ENCODE data around the gene PLA2G4E. TPM values are rescaled to one million over a fixed set of nuclear protein-coding genes. Genes with fewer than 3 reads are reported as not detected.

PLA2G4E gene
- total and polyA plus RNA-seq, 11 donors, result 0.01 to 1.1 (median 0.05) TPM; not detected in 6

GRCh38 chr15:41978534-41978933 lies 42.3 kb downstream of the PLA2G4E start:
- intact Hi-C loops (cut with DNase I), result loop anchor here in 1 of 10 donors (10.0 kb wide), 1 partner anchor 154 kb away; the partner anchor contains the start of gene JMJD7
- ATAC-seq (no peak), DNase-seq (no peak)
- H3K4me3 ChIP-seq, result no peak overlapping the region
- WGBS, 4 donors, result 84 to 92% (median 89%) methylated on average over 4 of the region's 4 CpGs
- H3K9me3 ChIP-seq, result no peaks in the 10 kb centered on the region
- no peak for TF ChIP-seq POLR2A (IDR thresholded peaks at IDR 0.05)
- H3K27ac ChIP-seq, result no peak overlapping the region
- no peaks in the 10 kb centered on the region for H3K27me3 ChIP-seq
- H3K36me3 ChIP-seq, result no peaks in the 10 kb centered on the region
- H3K4me1 ChIP-seq, result peaks cover 0 to 30% (median 9%) of the 10 kb centered on the region in 12 donors

- intact Hi-C loops (cut with DNase I), result loop anchor here in 1 of 10 donors (10.0 kb wide), 1 partner anchor 153 kb away; the partner anchor contains the start of gene JMJD7
- H3K27ac ChIP-seq, result no peak overlapping the region
- H3K4me3 ChIP-seq, result no peak overlapping the region
- TF ChIP-seq CTCF (IDR thresholded peaks at IDR 0.05) (no peak), POLR2A (IDR thresholded peaks at IDR 0.05) (no peak)
- H3K27me3 ChIP-seq, result no peaks in the 10 kb centered on the region
- DNase-seq (no peak), ATAC-seq (no peak)
- H3K4me1 ChIP-seq, result peaks cover 0 to 35% (median 11%) of the 10 kb centered on the region in 12 donors
- no peaks in the 10 kb centered on the region for H3K36me3 ChIP-seq
- H3K9me3 ChIP-seq, result no peaks in the 10 kb centered on the region
- 86 to 88% (median 87%) methylated on average over 6 of the region's 6 CpGs for WGBS, 4 donors
Measured at GRCh38 chr15:41977757-41978383, 43.0 kb downstream of the PLA2G4E start.

- Histone ChIP-seq H3K9me3 (no peaks in the 10 kb centered on the region), H3K4me1 (peaks cover 0 to 24% (median 14%) of the 10 kb centered on the region in 12 donors), H3K27me3 (no peaks in the 10 kb centered on the region), H3K36me3 (no peaks in the 10 kb centered on the region), H3K4me3 (no peak overlapping the region), H3K27ac (no peak overlapping the region)
- no peak for TF ChIP-seq CTCF (IDR thresholded peaks at IDR 0.05)
- no peak for TF ChIP-seq POLR2A (IDR thresholded peaks at IDR 0.05)
- intact Hi-C loops (cut with DNase I), result loop anchor here in 1 of 10 donors (10.0 kb wide), 1 partner anchor 151 kb away; the partner anchor contains the start of gene JMJD7
- ATAC-seq, result no peak
- no peak for DNase-seq
- 66 to 73% (median 72%) methylated on average over 2 of the region's 2 CpGs for WGBS, 4 donors
Measured at GRCh38 chr15:41975669-41976068, 45.2 kb downstream of the PLA2G4E start.

GRCh38 chr15:41974041-41974440 lies 46.8 kb downstream of the PLA2G4E start:
- TF ChIP-seq POLR2A (IDR thresholded peaks at IDR 0.05), result no peak
- no peak for TF ChIP-seq CTCF (IDR thresholded peaks at IDR 0.05)
- 91 to 99% (median 97%) methylated on average over 1 of the region's 1 CpG for WGBS, 4 donors
- ATAC-seq, result no peak
- Histone ChIP-seq H3K27ac (no peak overlapping the region), H3K4me3 (no peak overlapping the region), H3K27me3 (no peaks in the 10 kb centered on the region), H3K4me1 (peaks cover 0 to 29% (median 21%) of the 10 kb centered on the region in 12 donors), H3K36me3 (no peaks in the 10 kb centered on the region), H3K9me3 (no peaks in the 10 kb centered on the region)
- intact Hi-C loops (cut with DNase I), result loop anchor here in 8 of 10 donors (5.0 to 10.0 kb wide), 8 partner anchors 42 to 202 kb away; partner anchors contain the start of genes JMJD7 (in 3 of the 8) and MAPKBP1 (in 3 of the 8)
- DNase-seq, result no peak

All from heart left ventricle (tissue), 16 donors.